B cell (primary cell): ENCODE measurements around the gene ADGRV1. TPM values are rescaled to one million over a fixed set of nuclear protein-coding genes. Genes with fewer than 3 reads are reported as not detected.

Source experiments
- ATAC-seq: fragments of 200-7000 bp; cut with Tn5 transposase; one replicate; pipeline ENCODE4 v1.10.0; 2021; ENCODE audit warnings: low read depth, mild to moderate bottlenecking, moderate number of reproducible peaks, moderate library complexity
- CTCF ChIA-PET: fragments of 350-600 bp; sonication (Branson Sonifier 250); formaldehyde crosslinking; loops from one replicate; lab custom pipeline; 2021; ENCODE audit warnings: antibody characterized with exemption, inconsistent platforms; lab: Charles Lee
- POLR2A ChIA-PET: fragments of 350-600 bp; sonication (Branson Sonifier 250); formaldehyde crosslinking; loops from one replicate; lab custom pipeline; 2021; ENCODE audit warnings: antibody characterized with exemption; lab: Charles Lee
- DNase-seq: peaks from one replicate; pipeline ENCODE4 v3.0.0; 2013
- H2AFZ ChIP-seq: 2 replicates; pipeline ENCODE4 v1.6.1; 2012; ENCODE audit warnings: mild to moderate bottlenecking, low read depth, low read length; ENCODE audit not compliant: insufficient read depth, poor library complexity, severe bottlenecking
- H3K27ac ChIP-seq, 2 donors: 1 replicate in 1 of 2; 2 replicates in 1 of 2; pipeline ENCODE4 v1.5.1; 2012 to 2013; ENCODE audit warnings: low read length in 2 of 2, mild to moderate bottlenecking in 2 of 2, moderate library complexity in 1 of 2
- H3K27me3 ChIP-seq, 4 experiments: fragments of 200-600 bp in 1 of 4; sonication (generic) in 1 of 4; replicated peaks in 1 of 4; 1 replicate in 2 of 4; 2 replicates in 2 of 4; pipeline versions ENCODE4 v1.6.1 to v1.7.0; 2013 to 2016; ENCODE audit warnings: low read length in 3 of 4, mild to moderate bottlenecking in 2 of 4, mixed read lengths in 1 of 4, moderate library complexity in 1 of 4; ENCODE audit not compliant: insufficient read depth in 4 of 4, control insufficient read depth in 3 of 4; ENCODE audit errors: control extremely low read depth in 1 of 4
- H3K36me3 ChIP-seq, 2 experiments: replicated peaks in 1 of 2; 1 replicate in 1 of 2; 2 replicates in 1 of 2; pipeline versions ENCODE4 v1.6.1 to v1.7.1; 2013; ENCODE audit warnings: low read length in 1 of 2; ENCODE audit not compliant: insufficient read depth in 2 of 2, control insufficient read depth in 1 of 2; ENCODE audit errors: control extremely low read depth in 1 of 2, extremely low read depth in 1 of 2
- H3K4me1 ChIP-seq, 2 donors: fragments of 200-600 bp in 1 of 2; sonication (generic) in 1 of 2; 1 replicate in 1 of 2; 2 replicates in 1 of 2; pipeline versions ENCODE4 v1.5.1 to v1.6.1; 2013 to 2017; ENCODE audit warnings: low read length in 2 of 2; ENCODE audit not compliant: control insufficient read depth in 2 of 2, insufficient read depth in 2 of 2
- H3K4me2 ChIP-seq: replicated peaks from 2 replicates; pipeline ENCODE3; 2012; ENCODE audit warnings: mild to moderate bottlenecking, low read depth, low read length; ENCODE audit not compliant: poor library complexity, severe bottlenecking
- H3K4me3 ChIP-seq, 5 experiments: fragments of 200-600 bp in 1 of 5; sonication (generic) in 1 of 5; 1 replicate in 3 of 5; 2 replicates in 2 of 5; pipeline versions ENCODE4 v1.5.1 to v1.7.0; 2011 to 2016; ENCODE audit warnings: low read length in 4 of 5, mild to moderate bottlenecking in 4 of 5, low read depth in 2 of 5, control low read depth in 1 of 5, moderate library complexity in 1 of 5; ENCODE audit not compliant: insufficient read depth in 1 of 5; ENCODE audit errors: control extremely low read depth in 1 of 5, extremely low read depth in 1 of 5
- H3K79me2 ChIP-seq: fragments of 200-600 bp; sonication (generic); one replicate; pipeline ENCODE4 v1.6.0; 2016; ENCODE audit warnings: low read length; ENCODE audit not compliant: control insufficient read depth, insufficient read depth
- H3K9ac ChIP-seq: fragments of 200-600 bp; sonication (generic); 2 replicates; pipeline ENCODE4 v1.6.1; 2017; ENCODE audit warnings: mild to moderate bottlenecking, low read length, moderate library complexity
- H3K9me3 ChIP-seq, 3 donors: one replicate each; pipeline versions ENCODE4 v1.6.1 to v1.7.1; 2013; ENCODE audit warnings: low read length in 2 of 3; ENCODE audit not compliant: control insufficient read depth in 2 of 3, insufficient read depth in 1 of 3; ENCODE audit errors: control extremely low read depth in 1 of 3
- H4K20me1 ChIP-seq: 2 replicates; pipeline ENCODE4 v1.6.0; 2012; ENCODE audit warnings: mild to moderate bottlenecking, low read length; ENCODE audit not compliant: insufficient read depth, control insufficient read depth, poor library complexity, severe bottlenecking
- H3K27ac Mint-ChIP-seq: one replicate; pipeline ENCODE4 v1.8.0; 2021; ENCODE audit warnings: mixed read lengths
- H3K27me3 Mint-ChIP-seq: one replicate; pipeline ENCODE4 v1.8.0; 2021; ENCODE audit warnings: mixed read lengths
- H3K4me1 Mint-ChIP-seq: one replicate; pipeline ENCODE4 v1.8.0; 2021; ENCODE audit warnings: mixed read lengths
- H3K4me3 Mint-ChIP-seq: one replicate; pipeline ENCODE4 v1.8.0; 2021; ENCODE audit warnings: mixed read lengths
- H3K9me3 Mint-ChIP-seq: one replicate; pipeline ENCODE4 v1.8.0; 2022; ENCODE audit warnings: mixed read lengths; ENCODE audit not compliant: insufficient read depth
- EZH2 ChIP-seq: IDR thresholded peaks from 2 replicates; pipeline ENCODE4 v1.6.1; 2012; ENCODE audit warnings: borderline replicate concordance, low read depth, mild to moderate bottlenecking, moderate library complexity, low read length; ENCODE audit not compliant: insufficient read depth, poor library complexity, severe bottlenecking
- WGBS: methylation state at CpG from one replicate; pipeline ENCODE4 v1.1.5; 2013; ENCODE audit warnings: missing lambda C conversion rate; ENCODE audit not compliant: insufficient coverage; 5-methylcytosine and 5-hydroxymethylcytosine counted together
- intact Hi-C: fragments of 100-400 bp; cut with micrococcal nuclease; formaldehyde crosslinking; loops from one replicate; pipeline ENCODE4 v1.10.0; 2022
- polyA plus RNA-seq: library from polyadenylated mRNA; depleted of rRNA; stranded (reverse); fragments of >200 nt; gene quantifications from 2 replicates; pipeline ENCODE4 v1.2.3, GENCODE V29; 2012
- total RNA-seq, 2 donors: library from RNA; stranded (reverse); fragments of 120-200 nt in 1 of 2; gene quantifications; 1 replicate in 1 of 2; 2 replicates in 1 of 2; pipeline versions ENCODE4 v1.2.3 to v1.2.4, GENCODE V29; 2013 to 2022
- TF ChIP-seq, protein P1 (sequence below): fragments of 200-600 bp; IDR thresholded peaks from one replicate; pipeline ENCODE4 v1.8.0; 2022; ENCODE audit warnings: antibody characterized with exemption, mild to moderate bottlenecking

The ADGRV1 gene
- total and polyA plus RNA-seq, 2 donors (not counting 1 experiment from before 2014, with no cell fraction given): 0.07 TPM; not detected in 1

DNA sequence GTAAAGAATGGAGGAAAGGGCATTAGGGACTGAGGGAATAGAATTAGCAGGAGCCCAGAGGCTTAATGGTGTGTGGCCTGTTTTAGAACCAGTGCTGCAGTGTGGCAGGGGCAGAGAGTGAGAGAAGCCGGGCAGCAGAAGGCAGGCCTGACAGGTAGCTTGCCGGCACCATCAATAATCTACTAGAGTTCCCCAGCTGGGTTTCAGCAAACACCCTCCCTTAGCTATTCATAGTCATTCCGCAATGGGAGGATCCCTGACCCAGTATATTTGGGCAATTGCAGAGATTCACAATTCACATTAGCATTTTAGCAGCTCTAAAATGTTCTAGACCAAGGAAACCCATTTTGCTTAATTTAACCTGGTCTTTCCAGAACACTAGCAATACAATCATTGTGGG, 596.7 kb downstream of the ADGRV1 start:
- H3K79me2 ChIP-seq: no peaks in the 10 kb centered on the region
- no peaks in the 10 kb centered on the region for H3K36me3 ChIP-seq
- ATAC-seq: no peak
- 100% methylated on average over 3 of the region's 3 CpGs for WGBS
- H3K9ac ChIP-seq: no peak overlapping the region
- ChIA-PET POLR2A (no interaction called here), CTCF (no interaction called here)
- Mint-ChIP-seq H3K27ac (no peak overlapping the region), H3K9me3 (no peaks in the 10 kb centered on the region), H3K27me3 (peaks cover 2% of the 10 kb centered on the region), H3K4me3 (no peak overlapping the region), H3K4me1 (no peaks in the 10 kb centered on the region)
- H3K27ac ChIP-seq: no peak overlapping the region
- no peaks in the 10 kb centered on the region for H3K4me1 ChIP-seq
- intact Hi-C loops: no loop called here
- no peaks in the 10 kb centered on the region for H3K27me3 ChIP-seq
- no peak for DNase-seq
- H2AFZ ChIP-seq: no peak overlapping the region
- no peak overlapping the region for H3K4me3 ChIP-seq
- H4K20me1 ChIP-seq: no peaks in the 10 kb centered on the region
- TF ChIP-seq EZH2: no peak
- TF ChIP-seq, protein P1, sequence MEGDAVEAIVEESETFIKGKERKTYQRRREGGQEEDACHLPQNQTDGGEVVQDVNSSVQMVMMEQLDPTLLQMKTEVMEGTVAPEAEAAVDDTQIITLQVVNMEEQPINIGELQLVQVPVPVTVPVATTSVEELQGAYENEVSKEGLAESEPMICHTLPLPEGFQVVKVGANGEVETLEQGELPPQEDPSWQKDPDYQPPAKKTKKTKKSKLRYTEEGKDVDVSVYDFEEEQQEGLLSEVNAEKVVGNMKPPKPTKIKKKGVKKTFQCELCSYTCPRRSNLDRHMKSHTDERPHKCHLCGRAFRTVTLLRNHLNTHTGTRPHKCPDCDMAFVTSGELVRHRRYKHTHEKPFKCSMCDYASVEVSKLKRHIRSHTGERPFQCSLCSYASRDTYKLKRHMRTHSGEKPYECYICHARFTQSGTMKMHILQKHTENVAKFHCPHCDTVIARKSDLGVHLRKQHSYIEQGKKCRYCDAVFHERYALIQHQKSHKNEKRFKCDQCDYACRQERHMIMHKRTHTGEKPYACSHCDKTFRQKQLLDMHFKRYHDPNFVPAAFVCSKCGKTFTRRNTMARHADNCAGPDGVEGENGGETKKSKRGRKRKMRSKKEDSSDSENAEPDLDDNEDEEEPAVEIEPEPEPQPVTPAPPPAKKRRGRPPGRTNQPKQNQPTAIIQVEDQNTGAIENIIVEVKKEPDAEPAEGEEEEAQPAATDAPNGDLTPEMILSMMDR: no peak
- H3K9me3 ChIP-seq: no peaks in the 10 kb centered on the region
- H3K4me2 ChIP-seq: no peak overlapping the region

DNA sequence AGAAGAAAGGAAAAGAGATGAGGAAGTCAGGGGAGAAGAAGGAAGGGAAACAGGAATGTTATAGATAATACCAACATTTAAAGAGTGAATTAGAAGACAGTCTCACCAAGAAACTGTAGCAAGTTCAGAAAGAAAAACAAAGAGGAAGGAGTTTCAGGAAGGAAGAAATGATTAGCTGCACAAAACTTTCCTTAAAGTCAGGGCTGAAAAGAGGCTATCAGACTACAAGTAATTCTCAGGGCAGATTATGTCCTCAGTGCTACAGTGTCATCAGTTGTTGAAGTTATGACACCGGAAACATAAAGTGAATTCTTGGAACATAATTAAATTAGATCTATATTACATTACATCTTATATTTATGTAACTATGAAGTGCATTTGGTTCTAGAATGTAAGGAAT, 597.6 kb downstream of the ADGRV1 start:
- no peak for TF ChIP-seq EZH2
- TF ChIP-seq, protein P1: no peak
- intact Hi-C loops: no loop called here
- no peaks in the 10 kb centered on the region for H3K4me1 Mint-ChIP-seq
- no peak overlapping the region for H3K4me2 ChIP-seq
- H3K27ac ChIP-seq: no peak overlapping the region
- no peaks in the 10 kb centered on the region for H3K9me3 Mint-ChIP-seq
- WGBS: no CpG with 5 or more reads among the region's 1 CpG
- DNase-seq (no peak), ATAC-seq (no peak)
- no peak overlapping the region for H3K4me3 ChIP-seq
- no peaks in the 10 kb centered on the region for H4K20me1 ChIP-seq
- H2AFZ ChIP-seq: no peak overlapping the region
- no peaks in the 10 kb centered on the region for H3K27me3 ChIP-seq
- H3K36me3 ChIP-seq: no peaks in the 10 kb centered on the region
- no peak overlapping the region for H3K4me3 Mint-ChIP-seq
- H3K79me2 ChIP-seq: no peaks in the 10 kb centered on the region
- H3K27me3 Mint-ChIP-seq: no peaks in the 10 kb centered on the region
- H3K9me3 ChIP-seq: no peaks in the 10 kb centered on the region
- H3K4me1 ChIP-seq: no peaks in the 10 kb centered on the region
- POLR2A ChIA-PET: no interaction called here
- H3K9ac ChIP-seq: no peak overlapping the region
- H3K27ac Mint-ChIP-seq: no peak overlapping the region
- CTCF ChIA-PET: no interaction called here
